Upper lobe of left lung (tissue), 6 donors: ENCODE results near the gene GALNT15. TPM values are rescaled to one million over a fixed set of nuclear protein-coding genes. Genes with fewer than 3 reads are reported as not detected.

ENCODE experiments used
- ATAC-seq, 2 donors: fragments of 200-7000 bp; cut with Tn5 transposase; one replicate each; pipeline ENCODE4 v1.9.1; 2022; ENCODE audit warnings: mild to moderate bottlenecking in 2 of 2, moderate library complexity in 2 of 2; ENCODE audit not compliant: low FRiP score in 2 of 2
- DNase-seq, 2 donors: peaks; one replicate each; pipeline ENCODE4 v3.0.0-alpha.2; 2019 to 2020
- H3K27ac ChIP-seq, 4 donors: fragments of 200-600 bp; sonication (generic); one replicate each; pipeline ENCODE4 v1.5.1; 2016 to 2019
- H3K27me3 ChIP-seq, 4 donors: fragments of 200-600 bp; sonication (generic); one replicate each; pipeline ENCODE4 v1.5.1; 2017 to 2019
- H3K36me3 ChIP-seq, 4 donors: fragments of 200-600 bp; sonication (generic); one replicate each; pipeline ENCODE4 v1.5.1; 2016 to 2019
- H3K4me1 ChIP-seq, 4 donors: fragments of 200-600 bp; sonication (generic); one replicate each; pipeline ENCODE4 v1.5.1; 2018 to 2019
- H3K4me3 ChIP-seq, 4 donors: fragments of 200-600 bp; sonication (generic); one replicate each; pipeline ENCODE4 v1.5.1; 2017 to 2019; ENCODE audit warnings: mild to moderate bottlenecking in 2 of 4, moderate library complexity in 1 of 4
- H3K9me3 ChIP-seq, 4 donors: fragments of 200-600 bp; sonication (generic); one replicate each; pipeline ENCODE4 v1.5.1; 2018 to 2019
- CTCF ChIP-seq, 6 experiments: fragments of 450-650 bp in 4 of 6; fragments of 200-600 bp in 2 of 6; sonication (generic) in 2 of 6; IDR thresholded peaks; one replicate each; pipeline ENCODE4 v1.5.1; 2016 to 2019; ENCODE audit warnings: antibody characterized with exemption in 6 of 6
- EP300 ChIP-seq, 4 donors: sonication (generic); formaldehyde crosslinking; IDR thresholded peaks; one replicate each; pipeline ENCODE4 v1.5.1; 2017; ENCODE audit warnings: antibody characterized with exemption in 4 of 4, control low read depth in 2 of 4
- POLR2A ChIP-seq, 4 donors: fragments of 450-650 bp; IDR thresholded peaks; one replicate each; pipeline ENCODE4 v1.5.1; 2016 to 2017; ENCODE audit warnings: antibody characterized with exemption in 4 of 4, mild to moderate bottlenecking in 2 of 4
- POLR2AphosphoS5 ChIP-seq, 2 donors: sonication (generic); formaldehyde crosslinking; IDR thresholded peaks; one replicate each; pipeline ENCODE4 v1.5.1; 2017; ENCODE audit warnings: antibody characterized with exemption in 2 of 2
- WGBS, 2 donors: methylation state at CpG; one replicate each; pipeline ENCODE4 v1.1.5; 2017 to 2018; 5-methylcytosine and 5-hydroxymethylcytosine counted together
- total RNA-seq, 6 donors: library from RNA; depleted of rRNA in 4 of 6; stranded (reverse); fragments of >200 nt in 4 of 6; gene quantifications; one replicate each; pipeline versions ENCODE4 v1.1.0 to v1.2.1, GENCODE V29; 2016 to 2021
- donor health status: DM: no; HTN: no; CAD: no; lungs with moderate emphysema.
- donor health status: DM: no; HTN: yes; CAD: no; lungs with severe emphysema.

GALNT15 gene
- total RNA-seq, 6 donors from 2014 or later = 4.4 to 34.7 (median 11.2) TPM

DNA sequence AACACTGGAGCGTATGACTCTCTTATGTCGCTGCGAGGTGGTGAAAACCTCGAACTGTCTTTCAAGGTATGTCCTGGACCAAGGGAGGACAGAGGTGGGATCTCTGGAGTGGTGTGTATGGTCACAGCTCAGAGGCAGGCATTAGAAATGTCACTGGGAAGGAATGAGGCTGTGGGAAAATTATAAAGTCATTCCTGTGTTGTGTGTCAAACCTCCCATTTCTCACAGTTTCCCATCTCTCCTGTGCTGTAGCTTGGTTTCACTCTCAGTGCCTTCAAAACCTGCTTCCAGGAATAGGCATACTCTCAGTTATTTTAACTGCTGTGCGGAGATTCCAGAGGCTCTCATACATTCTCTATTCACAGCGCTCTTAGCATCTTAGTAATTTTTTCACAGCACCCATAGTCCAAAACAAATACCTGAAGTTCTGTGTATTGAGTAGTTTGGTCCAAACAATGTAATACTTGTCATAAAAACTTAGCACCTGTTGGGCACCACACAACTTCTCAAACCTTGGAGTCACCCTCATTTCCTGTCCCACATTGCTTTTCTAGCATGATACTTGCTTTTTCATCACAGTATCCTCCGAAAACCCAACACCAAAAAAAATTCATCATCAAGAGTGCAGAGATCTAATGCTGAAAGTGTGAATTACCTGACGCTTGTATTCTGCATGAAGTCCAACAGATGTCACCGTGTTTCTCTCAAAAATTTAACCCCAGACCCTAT is 36.9 kb downstream of the GALNT15 start:
- TF ChIP-seq CTCF (IDR thresholded peaks at IDR 0.05) (no peak), POLR2A (IDR thresholded peaks at IDR 0.05) (no peak), POLR2AphosphoS5 (IDR thresholded peaks at IDR 0.05) (no peak), EP300 (IDR thresholded peaks at IDR 0.05) (no peak)
- Histone ChIP-seq H3K4me3 (no peak overlapping the region), H3K4me1 (no peaks in the 10 kb centered on the region), H3K27me3 (no peaks in the 10 kb centered on the region), H3K9me3 (no peaks in the 10 kb centered on the region), H3K27ac (no peak overlapping the region), H3K36me3 (no peaks in the 10 kb centered on the region)
- WGBS, 2 donors = 88 to 93% methylated on average over 9 of the region's 9 CpGs
- ATAC-seq (no peak), DNase-seq (no peak)

- WGBS, 2 donors = 74 to 96% methylated on average over 4 of the region's 4 CpGs
These were observed 39.9 kb downstream of the GALNT15 start for GRCh38 chr3:16214366-16214765.

DNA sequence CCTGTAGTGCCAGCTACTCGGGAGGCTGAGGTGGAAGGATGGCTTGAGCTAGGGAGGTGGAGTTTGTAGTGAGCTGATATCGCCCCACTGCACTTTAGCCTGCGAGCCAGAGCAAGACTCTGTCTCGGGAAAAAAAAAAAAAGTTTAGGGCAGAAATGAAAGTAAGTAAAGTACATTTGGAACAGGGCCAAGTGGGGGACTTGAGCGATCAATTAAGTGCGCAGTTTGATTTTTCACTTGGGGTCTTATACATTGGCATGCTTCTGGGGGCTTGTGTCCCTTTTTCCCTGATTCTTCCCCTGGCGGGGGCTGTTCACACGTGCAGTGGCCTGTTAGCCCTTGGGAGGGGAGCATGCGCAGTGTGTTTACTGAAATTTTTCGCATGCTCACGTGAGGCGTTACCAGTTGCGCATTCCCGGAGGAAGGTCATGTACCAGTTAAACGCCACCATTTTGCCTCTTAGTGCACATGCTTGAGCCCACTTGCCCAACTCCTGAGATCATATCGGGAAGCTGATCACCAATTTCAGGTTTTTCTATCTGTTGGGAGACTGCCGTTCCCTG is 42.0 kb downstream of the GALNT15 start:
- H3K4me3 ChIP-seq = no peak overlapping the region
- TF ChIP-seq POLR2A (IDR thresholded peaks at IDR 0.05) (no peak), CTCF (IDR thresholded peaks at IDR 0.05) (no peak), EP300 (IDR thresholded peaks at IDR 0.05) (no peak), POLR2AphosphoS5 (IDR thresholded peaks at IDR 0.05) (no peak)
- DNase-seq (no peak), ATAC-seq (no peak)
- H3K9me3 ChIP-seq = no peaks in the 10 kb centered on the region
- H3K4me1 ChIP-seq = no peaks in the 10 kb centered on the region
- H3K27me3 ChIP-seq = no peaks in the 10 kb centered on the region
- H3K27ac ChIP-seq = no peak overlapping the region
- 89 to 93% methylated on average over 17 of the region's 17 CpGs for WGBS, 2 donors
- H3K36me3 ChIP-seq = no peaks in the 10 kb centered on the region

More at GRCh38 chr3:16214366-16214765, 39.9 kb downstream of the GALNT15 start:
- TF ChIP-seq EP300 (IDR thresholded peaks at IDR 0.05) (no peak), POLR2A (IDR thresholded peaks at IDR 0.05) (no peak), CTCF (IDR thresholded peaks at IDR 0.05) (no peak), POLR2AphosphoS5 (IDR thresholded peaks at IDR 0.05) (no peak)
- DNase-seq = no peak
- H3K9me3 ChIP-seq = no peaks in the 10 kb centered on the region
- no peak for ATAC-seq
- no peaks in the 10 kb centered on the region for H3K27me3 ChIP-seq
- H3K4me1 ChIP-seq = no peaks in the 10 kb centered on the region
- H3K27ac ChIP-seq = no peak overlapping the region
- no peak overlapping the region for H3K4me3 ChIP-seq
- no peaks in the 10 kb centered on the region for H3K36me3 ChIP-seq

DNA sequence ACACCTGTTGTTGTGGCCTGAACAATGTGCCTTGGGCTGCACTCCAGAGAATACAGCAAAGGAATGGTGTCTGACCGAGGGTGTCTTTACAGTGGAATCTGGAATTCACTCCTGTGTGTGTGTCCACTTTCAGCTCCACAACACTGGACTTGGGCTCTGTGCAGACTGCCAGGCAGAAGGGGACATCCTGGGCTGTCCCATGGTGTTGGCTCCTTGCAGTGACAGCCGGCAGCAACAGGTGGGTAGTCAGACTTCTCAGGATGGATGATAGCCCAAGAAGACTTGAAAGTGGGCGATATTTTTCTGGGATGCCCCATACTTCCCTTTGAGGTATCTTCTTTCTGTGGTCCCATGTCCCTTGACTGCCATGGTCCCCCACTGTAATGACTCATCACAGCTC is 45.3 kb downstream of the GALNT15 start:
- ATAC-seq (peak in 1 of 2 donors; percentile 43), DNase-seq (no peak)
- Histone ChIP-seq H3K27me3 (no peaks in the 10 kb centered on the region), H3K27ac (no peak overlapping the region), H3K4me1 (no peaks in the 10 kb centered on the region), H3K9me3 (peaks cover 0 to 6% (median 0%) of the 10 kb centered on the region in 4 donors), H3K36me3 (peaks cover 0 to 2% (median 0%) of the 10 kb centered on the region in 4 donors), H3K4me3 (no peak overlapping the region)
- TF ChIP-seq EP300 (IDR thresholded peaks at IDR 0.05) (no peak), CTCF (IDR thresholded peaks at IDR 0.05) (no peak), POLR2AphosphoS5 (IDR thresholded peaks at IDR 0.05) (no peak), POLR2A (IDR thresholded peaks at IDR 0.05) (no peak)
- 87 to 88% methylated on average over 3 of the region's 3 CpGs for WGBS, 2 donors
